Hepatic stellate cell (primary cell): ENCODE measurements around the gene PTPN13.

Source experiments
- DNase-seq: peaks from one replicate; pipeline ENCODE4 v3.0.0; 2011; ENCODE audit warnings: low spot score

PTPN13 gene

GRCh38 chr4:86587381-86588140 lies 6.6 kb upstream of the PTPN13 start:
- no peak for DNase-seq

- DNase-seq = peak; percentile 27
Observed at GRCh38 chr4:86592553-86593249, 1.4 kb upstream of the PTPN13 start.

- DNase-seq = peak; percentile 60
Observed at GRCh38 chr4:86594559-86595425, 677 bp downstream of the PTPN13 start.

- DNase-seq = no peak
Observed at GRCh38 chr4:86595426-86595805, 1.3 kb downstream of the PTPN13 start.

GRCh38 chr4:86596807-86597206 lies 2.7 kb downstream of the PTPN13 start:
- DNase-seq = no peak

- no peak for DNase-seq
Observed at GRCh38 chr4:86600007-86600653, 6.0 kb downstream of the PTPN13 start.

GRCh38 chr4:86603311-86603885 lies 9.3 kb downstream of the PTPN13 start:
- no peak for DNase-seq

- no peak for DNase-seq
Observed at GRCh38 chr4:86606809-86607208, 12.7 kb downstream of the PTPN13 start.

- DNase-seq = no peak
Observed at GRCh38 chr4:86608757-86609375, 14.8 kb downstream of the PTPN13 start.

GRCh38 chr4:86611757-86612156 lies 17.6 kb downstream of the PTPN13 start:
- DNase-seq = no peak

GRCh38 chr4:86613734-86614133 lies 19.6 kb downstream of the PTPN13 start:
- no peak for DNase-seq

- DNase-seq = no peak
Observed at GRCh38 chr4:86614865-86615264, 20.8 kb downstream of the PTPN13 start.

- DNase-seq = no peak
Observed at GRCh38 chr4:86615501-86615900, 21.4 kb downstream of the PTPN13 start.

GRCh38 chr4:86619656-86620055 lies 25.5 kb downstream of the PTPN13 start:
- DNase-seq = no peak

GRCh38 chr4:86621435-86621834 lies 27.3 kb downstream of the PTPN13 start:
- DNase-seq = no peak

- no peak for DNase-seq
Observed at GRCh38 chr4:86626066-86626465, 32.0 kb downstream of the PTPN13 start.

- DNase-seq = no peak
Observed at GRCh38 chr4:86627462-86628135, 33.5 kb downstream of the PTPN13 start.

GRCh38 chr4:86630629-86631028 lies 36.5 kb downstream of the PTPN13 start:
- DNase-seq = no peak

GRCh38 chr4:86631166-86631565 lies 37.1 kb downstream of the PTPN13 start:
- DNase-seq = no peak

GRCh38 chr4:86633854-86634253 lies 39.7 kb downstream of the PTPN13 start:
- no peak for DNase-seq

- DNase-seq = no peak
Observed at GRCh38 chr4:86640469-86640868, 46.4 kb downstream of the PTPN13 start.
